NCI-H526 treated with DMSO at 0.1 percent for 48 hours (cell line): ENCODE data around the gene ZNF74.
A peak's percentile ranks its signal among the peaks of the same experiment; 100 is the strongest.
"Not testable (repeated sequence)": the region's sequence is repeated elsewhere in the genome, so short reads cannot be mapped to it uniquely, and the experiment has no call there.

Source experiments
- DNase-seq: peaks from one replicate; lab custom pipeline; 2025; lab: John Stamatoyannopoulos, UW

The ZNF74 gene

DNA sequence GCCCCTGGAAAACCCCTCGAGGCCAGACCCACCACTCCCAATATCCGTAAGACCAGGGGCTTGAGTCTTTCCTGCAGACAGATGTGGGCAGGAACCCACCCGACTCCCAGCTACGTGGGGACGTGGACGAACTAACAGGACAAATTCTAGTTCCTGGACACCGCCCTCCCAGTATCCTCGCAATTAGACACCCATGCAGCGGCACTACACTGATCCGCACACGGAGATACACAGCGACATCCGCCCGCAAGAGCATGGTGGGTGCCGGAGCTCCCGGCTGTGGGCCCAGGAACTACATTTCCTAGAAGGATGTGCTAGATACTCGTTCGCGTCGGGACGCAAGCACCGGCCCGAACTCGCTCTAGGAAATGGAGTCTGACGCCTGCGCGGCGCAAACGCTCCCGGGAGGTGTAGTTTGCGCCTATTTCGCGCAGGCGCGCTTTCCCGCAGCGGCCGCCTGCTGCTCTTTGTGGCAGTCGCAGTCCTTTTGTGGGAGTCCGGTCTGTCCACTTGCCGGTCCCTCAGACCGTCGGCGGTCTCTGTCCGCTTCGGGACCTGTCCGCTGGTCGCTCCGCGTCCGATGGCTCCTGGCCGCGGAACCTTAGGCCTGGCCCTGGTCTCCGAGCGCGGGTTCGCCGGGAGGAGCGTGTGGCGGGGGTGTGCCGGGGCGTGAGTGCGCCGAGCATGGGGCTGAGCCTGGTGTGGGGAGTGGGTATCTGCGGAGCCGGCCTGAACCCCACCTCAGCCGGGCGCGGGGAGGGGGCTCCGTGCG lies at the start of gene ZNF74:
Gene ZNF74 (plus strand): TSS at position 447 of the 772 bp plus-strand sequence. CDS start 478 bp downstream, outside the sequence.
- peak; percentile 77 for DNase-seq

- not testable (repeated sequence) for DNase-seq
Measured at GRCh38 chr22:20346553-20346952, 47.4 kb upstream of the ZNF74 start.

- not testable (repeated sequence) for DNase-seq
Measured at GRCh38 chr22:20352536-20352935, 41.4 kb upstream of the ZNF74 start.

GRCh38 chr22:20354238-20354975 lies 39.5 kb upstream of the ZNF74 start:
- no peak for DNase-seq

GRCh38 chr22:20355939-20356636 lies 37.9 kb upstream of the ZNF74 start:
- not testable (repeated sequence) for DNase-seq

GRCh38 chr22:20356906-20357305 lies 37.0 kb upstream of the ZNF74 start:
- DNase-seq = not testable (repeated sequence)

GRCh38 chr22:20357967-20358366 lies 36.0 kb upstream of the ZNF74 start:
- not testable (repeated sequence) for DNase-seq

- not testable (repeated sequence) for DNase-seq
Measured at GRCh38 chr22:20358503-20359239, 35.3 kb upstream of the ZNF74 start.

DNA sequence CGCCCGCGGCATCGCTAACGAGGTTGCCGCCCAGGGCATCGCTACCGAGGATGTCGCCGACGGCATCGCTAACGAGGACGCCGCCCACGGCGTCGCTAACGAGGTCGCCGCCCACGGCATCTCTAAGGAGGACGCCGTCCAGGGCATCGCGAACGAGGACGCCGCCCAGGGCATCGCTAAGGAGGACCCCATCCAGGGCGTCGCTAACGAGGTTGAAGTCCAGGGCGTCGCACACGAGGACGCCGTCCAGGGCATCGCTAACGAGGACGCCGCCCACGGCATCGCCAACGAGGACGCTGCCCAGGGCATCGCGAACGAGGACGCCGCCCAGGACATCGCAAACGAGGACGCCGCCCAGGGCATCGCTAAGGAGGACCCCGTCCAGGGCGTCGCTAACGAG lies 33.7 kb upstream of the ZNF74 start:
- DNase-seq = not testable (repeated sequence)

- not testable (repeated sequence) for DNase-seq
Measured at GRCh38 chr22:20360866-20361751, 32.8 kb upstream of the ZNF74 start.

GRCh38 chr22:20361752-20362229 lies 32.2 kb upstream of the ZNF74 start:
- DNase-seq = not testable (repeated sequence)

- DNase-seq = not testable (repeated sequence)
Measured at GRCh38 chr22:20362403-20362802, 31.5 kb upstream of the ZNF74 start.

GRCh38 chr22:20364335-20365260 lies 29.4 kb upstream of the ZNF74 start:
- DNase-seq = not testable (repeated sequence)

- not testable (repeated sequence) for DNase-seq
Measured at GRCh38 chr22:20366841-20367240, 27.1 kb upstream of the ZNF74 start.

DNA sequence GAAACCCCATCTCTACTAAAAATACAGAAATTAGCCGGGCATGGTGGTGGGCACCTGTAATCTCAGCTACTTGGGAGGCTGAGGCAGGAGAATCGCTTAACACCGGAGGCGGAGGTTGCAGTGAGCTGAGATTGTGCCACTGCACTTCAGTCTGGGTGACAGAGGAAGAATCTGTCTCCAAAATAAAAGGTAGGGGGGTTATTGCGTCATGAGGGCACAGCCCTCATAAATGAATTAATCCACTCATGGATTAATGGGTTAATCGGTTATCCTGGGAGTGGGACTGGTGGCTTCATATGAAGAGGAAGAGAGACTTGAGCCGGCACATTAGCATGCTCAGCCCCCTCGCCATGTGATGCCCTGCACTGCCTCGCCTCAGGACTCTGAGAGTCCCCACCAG lies 25.1 kb upstream of the ZNF74 start:
- DNase-seq = not testable (repeated sequence)

DNA sequence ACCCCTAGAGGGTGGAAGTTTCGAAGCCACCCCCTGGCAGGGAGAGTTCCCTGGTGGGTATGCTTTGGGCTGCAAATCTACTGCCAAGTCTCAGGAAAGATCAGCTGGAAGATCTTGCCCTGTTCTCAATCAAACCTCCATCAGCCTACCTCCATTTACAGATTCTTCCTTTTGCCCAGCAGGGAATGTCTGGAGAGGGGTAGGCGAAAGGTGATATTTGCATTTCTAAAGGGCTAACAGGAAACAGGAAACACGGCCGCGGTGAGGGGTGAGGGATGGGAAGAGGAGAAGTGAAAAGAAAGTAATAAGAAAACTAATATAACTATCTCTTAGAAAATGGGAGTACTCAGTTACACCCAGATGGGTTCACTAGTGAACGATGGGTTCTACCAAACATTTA lies 22.3 kb upstream of the ZNF74 start:
- DNase-seq = not testable (repeated sequence)

GRCh38 chr22:20372406-20372854 lies 21.5 kb upstream of the ZNF74 start:
- DNase-seq = peak; percentile 25

GRCh38 chr22:20373195-20373706 lies 20.7 kb upstream of the ZNF74 start:
- DNase-seq = not testable (repeated sequence)

DNA sequence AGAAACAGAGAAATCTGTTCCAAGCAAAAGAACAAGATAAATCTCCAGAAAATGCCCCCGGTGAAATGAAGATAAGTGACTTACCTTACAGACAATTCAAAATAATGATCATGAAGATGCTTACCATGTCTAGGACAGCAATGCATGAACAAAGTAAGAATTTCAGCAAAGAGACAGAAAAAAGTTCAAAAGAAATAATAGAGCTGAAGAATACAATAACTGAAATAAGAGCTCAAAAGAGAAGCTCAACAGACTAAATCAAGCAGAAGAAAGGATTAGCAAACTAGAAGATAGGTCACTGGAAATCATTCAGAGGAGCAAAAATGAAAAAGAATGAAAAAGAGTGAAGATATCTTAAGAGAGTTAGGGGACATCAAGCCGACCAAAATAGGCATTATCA lies 19.8 kb upstream of the ZNF74 start:
- DNase-seq = not testable (repeated sequence)
